ENCODE data around the gene DNAJC4.

The DNAJC4 gene

GRCh38 chr11:64222651-64223000, 7.7 kb upstream of the DNAJC4 start:
- Histone ChIP-seq H3K4me3 (ENCODE audit: low read length in 2 of 2) (no peak overlapping the region), H3K9me3 (ENCODE audit: control insufficient read depth in 2 of 2, low read length in 2 of 2) (no peaks in the 10 kb centered on the region), H3K4me1 (ENCODE audit: control insufficient read depth in 2 of 2, insufficient read depth in 2 of 2, low read length in 2 of 2) (peaks cover 18 to 23% of the 10 kb centered on the region in 2 donors), H3K36me3 (ENCODE audit: control insufficient read depth in 2 of 2, insufficient read depth in 2 of 2, low read length in 2 of 2) (peaks cover 13 to 14% of the 10 kb centered on the region in 2 donors), H3K9ac (ENCODE audit: low read depth in 1 of 2, low read length in 2 of 2) (no peak overlapping the region), H3K27ac (ENCODE audit: low read depth in 2 of 2, low read length in 2 of 2) (peak overlapping the region in 1 of 2 donors; percentile 51), H3K27me3 (ENCODE audit: control insufficient read depth in 2 of 2, insufficient read depth in 2 of 2, low read length in 2 of 2) (no peaks in the 10 kb centered on the region)

GRCh38 chr11:64223001-64223651, 7.2 kb upstream of the DNAJC4 start:
- peaks cover 13 to 14% of the 10 kb centered on the region in 2 donors for H3K36me3 ChIP-seq (ENCODE audit: control insufficient read depth in 2 of 2, insufficient read depth in 2 of 2, low read length in 2 of 2)
- no peak overlapping the region for H3K9ac ChIP-seq (ENCODE audit: low read depth in 1 of 2, low read length in 2 of 2)
- peak overlapping the region in 1 of 2 donors; percentile 51 for H3K27ac ChIP-seq (ENCODE audit: low read depth in 2 of 2, low read length in 2 of 2)
- H3K9me3 ChIP-seq (ENCODE audit: control insufficient read depth in 2 of 2, low read length in 2 of 2), result no peaks in the 10 kb centered on the region
- no peaks in the 10 kb centered on the region for H3K27me3 ChIP-seq (ENCODE audit: control insufficient read depth in 2 of 2, insufficient read depth in 2 of 2, low read length in 2 of 2)
- no peak overlapping the region for H3K4me3 ChIP-seq (ENCODE audit: low read length in 2 of 2)
- peaks cover 19 to 25% of the 10 kb centered on the region in 2 donors for H3K4me1 ChIP-seq (ENCODE audit: control insufficient read depth in 2 of 2, insufficient read depth in 2 of 2, low read length in 2 of 2)

DNA sequence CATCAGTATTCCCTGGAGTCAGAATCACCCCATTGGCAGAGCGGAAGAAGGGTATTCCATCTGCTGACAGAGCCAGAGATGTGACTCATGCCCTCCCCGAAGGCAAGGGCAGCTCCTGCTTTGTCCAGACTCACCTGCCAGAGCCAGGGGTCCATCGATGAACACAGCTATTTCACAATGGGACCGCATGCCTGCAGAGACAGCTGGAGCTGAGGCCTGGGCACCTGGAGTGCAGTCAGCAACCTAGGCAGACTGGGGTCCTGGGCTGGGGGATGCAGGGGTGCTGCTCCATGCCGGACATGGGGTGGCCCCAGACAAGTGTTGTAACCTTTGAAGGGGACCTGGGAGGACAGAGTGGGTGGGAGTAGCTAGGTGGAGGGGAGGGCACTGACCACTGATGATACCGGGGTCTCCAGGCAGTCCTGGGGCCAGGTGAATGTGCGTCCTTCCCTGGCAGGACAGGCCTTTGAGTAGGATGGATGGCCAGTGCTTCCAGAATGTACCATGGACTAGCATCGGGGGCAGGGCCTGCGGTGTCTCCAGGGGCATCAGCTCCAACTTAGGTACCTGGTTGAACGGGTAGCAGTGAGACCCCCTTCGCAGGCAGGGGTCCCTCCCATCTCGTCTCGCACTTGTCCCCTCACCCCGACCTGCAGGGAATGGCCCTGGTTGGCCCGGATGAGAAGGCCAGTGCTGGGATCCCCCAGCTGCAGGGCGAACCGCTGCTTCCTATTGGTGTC, 6.0 kb upstream of the DNAJC4 start:
- Histone ChIP-seq H3K9ac (ENCODE audit: low read depth in 1 of 2, low read length in 2 of 2) (no peak overlapping the region), H3K27me3 (ENCODE audit: control insufficient read depth in 2 of 2, insufficient read depth in 2 of 2, low read length in 2 of 2) (no peaks in the 10 kb centered on the region), H3K4me1 (ENCODE audit: control insufficient read depth in 2 of 2, insufficient read depth in 2 of 2, low read length in 2 of 2) (peaks cover 23 to 27% of the 10 kb centered on the region in 2 donors), H3K4me3 (ENCODE audit: low read length in 2 of 2) (no peak overlapping the region), H3K9me3 (ENCODE audit: control insufficient read depth in 2 of 2, low read length in 2 of 2) (no peaks in the 10 kb centered on the region), H3K36me3 (ENCODE audit: control insufficient read depth in 2 of 2, insufficient read depth in 2 of 2, low read length in 2 of 2) (peaks cover 12 to 13% of the 10 kb centered on the region in 2 donors), H3K27ac (ENCODE audit: low read depth in 2 of 2, low read length in 2 of 2) (no peak overlapping the region)

DNA sequence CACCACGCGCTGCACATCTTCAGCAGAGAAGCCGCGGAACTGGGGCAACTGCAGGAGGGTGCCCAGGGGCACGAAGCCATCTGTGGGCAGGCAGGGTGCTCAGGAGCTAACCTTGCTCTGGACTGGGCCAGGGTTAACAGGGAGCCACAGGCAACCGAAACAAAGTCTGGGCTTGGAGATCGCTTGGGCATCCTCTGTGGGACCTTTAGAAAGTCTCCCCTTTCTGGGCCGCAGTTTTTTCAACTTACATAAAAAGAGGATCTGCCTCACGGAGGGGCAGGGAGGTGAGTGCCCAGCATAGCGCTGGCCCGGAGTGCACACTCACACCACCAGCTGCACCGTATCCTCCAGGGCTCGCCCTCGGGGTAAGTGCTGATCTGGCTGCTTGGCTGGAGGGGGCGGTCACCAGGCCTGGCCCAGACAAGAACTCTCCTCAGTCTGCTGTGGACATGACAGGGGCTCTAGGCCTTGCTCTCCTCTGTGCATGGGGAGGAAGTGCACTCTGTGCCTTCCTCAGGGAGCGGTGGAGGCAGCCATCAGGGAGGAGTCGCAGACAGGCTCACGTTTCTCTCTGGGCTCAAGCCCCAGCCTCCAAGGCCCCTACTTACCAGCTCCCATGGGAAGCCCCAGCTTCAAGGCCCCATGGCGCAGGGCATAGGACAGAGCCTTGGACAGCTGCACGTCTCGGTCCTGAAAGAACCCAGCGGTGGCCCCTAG, 5.3 kb upstream of the DNAJC4 start:
- H3K4me1 ChIP-seq (ENCODE audit: control insufficient read depth in 2 of 2, insufficient read depth in 2 of 2, low read length in 2 of 2), result peaks cover 31 to 34% of the 10 kb centered on the region in 2 donors
- peak overlapping the region; percentile 92 to 94 for H3K4me3 ChIP-seq (ENCODE audit: low read length in 2 of 2)
- H3K27me3 ChIP-seq (ENCODE audit: control insufficient read depth in 2 of 2, insufficient read depth in 2 of 2, low read length in 2 of 2), result no peaks in the 10 kb centered on the region
- H3K9ac ChIP-seq (ENCODE audit: low read depth in 1 of 2, low read length in 2 of 2), result peak overlapping the region; percentile 95 to 98
- peak overlapping the region; percentile 93 to 96 for H3K27ac ChIP-seq (ENCODE audit: low read depth in 2 of 2, low read length in 2 of 2)
- H3K36me3 ChIP-seq (ENCODE audit: control insufficient read depth in 2 of 2, insufficient read depth in 2 of 2, low read length in 2 of 2), result peaks cover 9 to 10% of the 10 kb centered on the region in 2 donors
- no peaks in the 10 kb centered on the region for H3K9me3 ChIP-seq (ENCODE audit: control insufficient read depth in 2 of 2, low read length in 2 of 2)

- Histone ChIP-seq H3K9me3 (ENCODE audit: control insufficient read depth in 2 of 2, low read length in 2 of 2) (no peaks in the 10 kb centered on the region), H3K36me3 (ENCODE audit: control insufficient read depth in 2 of 2, insufficient read depth in 2 of 2, low read length in 2 of 2) (peaks cover 3% of the 10 kb centered on the region in 2 donors), H3K27me3 (ENCODE audit: control insufficient read depth in 2 of 2, insufficient read depth in 2 of 2, low read length in 2 of 2) (no peaks in the 10 kb centered on the region), H3K4me3 (ENCODE audit: low read length in 2 of 2) (peak within 1 kb of the TSS; percentile 92 to 94), H3K9ac (ENCODE audit: low read depth in 1 of 2, low read length in 2 of 2) (peak within 1 kb of the TSS; percentile 96 to 98), H3K27ac (ENCODE audit: low read depth in 2 of 2, low read length in 2 of 2) (peak within 1 kb of the TSS; percentile 93 to 96), H3K4me1 (ENCODE audit: control insufficient read depth in 2 of 2, insufficient read depth in 2 of 2, low read length in 2 of 2) (peaks cover 34 to 35% of the 10 kb centered on the region in 2 donors)
Observed at GRCh38 chr11:64225608-64226506, 4.5 kb upstream of the DNAJC4 start, which contains the start of the genes NUDT22 and TRPT1. TSS of gene NUDT22 (plus strand) at chr11:64226274. CDS start at chr11:64226653, 379 bp downstream. TSS of gene TRPT1 (minus strand) at chr11:64226186. CDS start at chr11:64225860, 326 bp downstream.

DNA sequence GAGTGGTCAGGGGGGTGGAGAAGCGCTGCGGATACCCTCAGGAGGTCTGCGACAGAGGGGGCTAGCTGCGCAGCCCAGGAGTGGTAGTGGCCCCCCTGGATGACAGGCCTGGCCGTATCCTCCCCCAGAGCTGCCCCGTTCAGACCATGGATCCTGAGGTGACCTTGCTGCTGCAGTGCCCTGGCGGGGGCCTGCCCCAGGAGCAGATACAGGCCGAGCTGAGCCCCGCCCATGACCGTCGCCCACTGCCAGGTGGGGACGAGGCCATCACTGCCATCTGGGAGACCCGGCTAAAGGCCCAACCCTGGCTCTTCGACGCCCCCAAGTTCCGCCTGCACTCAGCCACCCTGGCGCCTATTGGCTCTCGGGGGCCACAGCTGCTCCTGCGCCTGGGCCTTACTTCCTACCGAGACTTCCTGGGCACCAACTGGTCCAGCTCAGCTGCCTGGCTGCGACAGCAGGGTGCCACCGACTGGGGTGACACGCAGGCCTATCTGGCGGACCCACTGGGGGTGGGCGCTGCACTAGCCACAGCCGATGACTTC, 3.8 kb upstream of the DNAJC4 start:
- Histone ChIP-seq H3K4me1 (ENCODE audit: control insufficient read depth in 2 of 2, insufficient read depth in 2 of 2, low read length in 2 of 2) (peaks cover 39 to 40% of the 10 kb centered on the region in 2 donors), H3K9me3 (ENCODE audit: control insufficient read depth in 2 of 2, low read length in 2 of 2) (no peaks in the 10 kb centered on the region), H3K27me3 (ENCODE audit: control insufficient read depth in 2 of 2, insufficient read depth in 2 of 2, low read length in 2 of 2) (no peaks in the 10 kb centered on the region), H3K9ac (ENCODE audit: low read depth in 1 of 2, low read length in 2 of 2) (peak overlapping the region; percentile 96 to 98), H3K27ac (ENCODE audit: low read depth in 2 of 2, low read length in 2 of 2) (peak overlapping the region; percentile 93 to 96), H3K36me3 (ENCODE audit: control insufficient read depth in 2 of 2, insufficient read depth in 2 of 2, low read length in 2 of 2) (peaks cover 0 to 3% of the 10 kb centered on the region in 2 donors), H3K4me3 (ENCODE audit: low read length in 2 of 2) (peak overlapping the region; percentile 92 to 94)

- peak overlapping the region; percentile 96 to 98 for H3K9ac ChIP-seq (ENCODE audit: low read depth in 1 of 2, low read length in 2 of 2)
- peak overlapping the region; percentile 93 to 96 for H3K27ac ChIP-seq (ENCODE audit: low read depth in 2 of 2, low read length in 2 of 2)
- peaks cover 0 to 3% of the 10 kb centered on the region in 2 donors for H3K36me3 ChIP-seq (ENCODE audit: control insufficient read depth in 2 of 2, insufficient read depth in 2 of 2, low read length in 2 of 2)
- H3K27me3 ChIP-seq (ENCODE audit: control insufficient read depth in 2 of 2, insufficient read depth in 2 of 2, low read length in 2 of 2), result no peaks in the 10 kb centered on the region
- H3K9me3 ChIP-seq (ENCODE audit: control insufficient read depth in 2 of 2, low read length in 2 of 2), result no peaks in the 10 kb centered on the region
- H3K4me3 ChIP-seq (ENCODE audit: low read length in 2 of 2), result peak overlapping the region; percentile 92 to 94
- peaks cover 42% of the 10 kb centered on the region in 2 donors for H3K4me1 ChIP-seq (ENCODE audit: control insufficient read depth in 2 of 2, insufficient read depth in 2 of 2, low read length in 2 of 2)
Observed at GRCh38 chr11:64227405-64227956, 2.9 kb upstream of the DNAJC4 start.

- Histone ChIP-seq H3K27ac (ENCODE audit: low read depth in 2 of 2, low read length in 2 of 2) (peak overlapping the region in 1 of 2 donors; percentile 90), H3K4me3 (ENCODE audit: low read length in 2 of 2) (peak overlapping the region; percentile 83 to 91), H3K27me3 (ENCODE audit: control insufficient read depth in 2 of 2, insufficient read depth in 2 of 2, low read length in 2 of 2) (no peaks in the 10 kb centered on the region), H3K4me1 (ENCODE audit: control insufficient read depth in 2 of 2, insufficient read depth in 2 of 2, low read length in 2 of 2) (peaks cover 47 to 50% of the 10 kb centered on the region in 2 donors), H3K9ac (ENCODE audit: low read depth in 1 of 2, low read length in 2 of 2) (peak overlapping the region in 1 of 2 donors; percentile 95), H3K36me3 (ENCODE audit: control insufficient read depth in 2 of 2, insufficient read depth in 2 of 2, low read length in 2 of 2) (no peaks in the 10 kb centered on the region), H3K9me3 (ENCODE audit: control insufficient read depth in 2 of 2, low read length in 2 of 2) (no peaks in the 10 kb centered on the region)
Observed at GRCh38 chr11:64229090-64229743, 1.1 kb upstream of the DNAJC4 start.

Data from mucosa of rectum (tissue), 2 donors.